GM21576 (cell line): Measurements from ENCODE around the gene C1QTNF5.
A peak's percentile ranks its signal among the peaks of the same experiment; 100 is the strongest.

Experiments
- ATAC-seq: cut with Tn5 transposase; IDR thresholded peaks from one replicate; pipeline ENCODE4 v1.9.1; 2021; ENCODE audit warnings: mild to moderate bottlenecking, moderate library complexity; ENCODE audit not compliant: unreplicated experiment

C1QTNF5 gene

DNA sequence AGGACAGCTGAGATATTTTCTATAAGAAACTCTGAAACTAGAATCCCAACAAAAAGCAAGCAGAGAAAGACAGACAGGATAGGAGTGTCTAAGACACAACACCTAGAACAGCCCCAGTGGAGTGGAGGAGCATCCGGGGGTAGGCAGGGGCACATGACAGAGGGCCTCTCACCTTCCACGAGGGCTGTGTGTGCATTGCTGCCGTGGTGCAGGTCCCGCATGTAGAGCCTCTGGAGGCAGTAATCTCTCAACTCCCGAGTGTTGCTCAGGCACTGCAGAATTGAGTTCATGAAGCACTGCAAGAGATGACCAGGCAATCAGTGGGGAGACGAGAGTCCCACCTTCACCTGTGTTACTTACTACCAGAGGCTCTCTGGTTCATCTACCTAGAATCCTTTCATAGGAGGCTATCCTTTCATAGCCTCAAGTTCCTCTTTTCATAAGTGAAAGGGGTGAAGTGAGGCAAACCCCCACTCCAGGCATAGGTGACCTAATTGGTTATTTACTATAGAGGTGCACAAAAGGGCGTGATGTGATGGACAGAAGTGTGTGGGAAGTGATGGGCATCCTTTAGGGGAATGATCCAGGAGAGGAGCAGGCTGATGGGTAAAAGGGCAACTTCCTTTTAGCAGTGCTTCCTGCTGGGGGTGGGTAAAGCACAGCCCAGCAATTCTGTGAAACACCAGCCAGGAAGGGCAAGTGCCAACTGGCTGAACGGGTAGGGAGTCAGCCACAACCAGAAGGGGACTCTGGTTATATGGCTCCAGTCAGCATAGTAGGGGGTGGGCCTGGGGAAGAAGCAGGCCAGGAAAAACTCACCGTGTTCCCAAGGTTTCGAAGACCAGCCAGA lies 18.9 kb upstream of the C1QTNF5 start:
- no peak for ATAC-seq

GRCh38 chr11:119357074-119357473 lies 16.4 kb upstream of the C1QTNF5 start:
- ATAC-seq, result no peak

DNA sequence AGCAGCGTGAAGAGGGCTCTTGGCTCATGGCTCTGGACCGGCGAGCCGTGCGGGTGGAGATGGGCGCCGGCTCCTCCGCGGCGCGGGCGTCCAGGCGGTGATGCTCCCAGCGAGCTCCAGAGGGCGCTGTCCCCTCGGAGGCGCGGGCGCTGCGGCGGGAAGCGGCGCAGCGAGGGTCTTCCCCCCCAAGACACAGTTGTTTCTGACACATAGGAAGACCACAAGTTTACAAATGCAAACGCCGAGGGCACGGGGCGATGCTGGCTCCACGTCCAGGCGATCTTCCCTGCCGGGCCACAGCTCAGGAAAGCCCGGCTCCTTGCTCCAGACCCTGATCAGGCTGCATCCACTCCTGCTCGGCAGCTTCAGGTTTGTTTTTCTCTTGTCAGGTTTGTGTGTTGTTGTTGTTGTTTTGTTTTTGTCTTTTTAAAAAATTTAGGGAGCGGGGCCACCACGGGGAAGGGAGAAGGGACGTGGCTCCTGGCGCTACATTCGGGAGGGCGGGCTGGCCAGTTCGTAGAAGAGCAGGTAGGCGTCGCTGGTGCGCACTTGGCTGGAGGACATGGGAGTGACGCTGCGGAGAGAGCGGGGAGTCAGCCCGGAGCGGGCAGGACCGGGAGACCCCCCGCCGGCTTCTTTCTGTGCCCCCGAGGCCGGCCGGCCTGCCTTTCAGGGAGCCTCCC lies 15.8 kb upstream of the C1QTNF5 start:
- peak; percentile 68 for ATAC-seq

DNA sequence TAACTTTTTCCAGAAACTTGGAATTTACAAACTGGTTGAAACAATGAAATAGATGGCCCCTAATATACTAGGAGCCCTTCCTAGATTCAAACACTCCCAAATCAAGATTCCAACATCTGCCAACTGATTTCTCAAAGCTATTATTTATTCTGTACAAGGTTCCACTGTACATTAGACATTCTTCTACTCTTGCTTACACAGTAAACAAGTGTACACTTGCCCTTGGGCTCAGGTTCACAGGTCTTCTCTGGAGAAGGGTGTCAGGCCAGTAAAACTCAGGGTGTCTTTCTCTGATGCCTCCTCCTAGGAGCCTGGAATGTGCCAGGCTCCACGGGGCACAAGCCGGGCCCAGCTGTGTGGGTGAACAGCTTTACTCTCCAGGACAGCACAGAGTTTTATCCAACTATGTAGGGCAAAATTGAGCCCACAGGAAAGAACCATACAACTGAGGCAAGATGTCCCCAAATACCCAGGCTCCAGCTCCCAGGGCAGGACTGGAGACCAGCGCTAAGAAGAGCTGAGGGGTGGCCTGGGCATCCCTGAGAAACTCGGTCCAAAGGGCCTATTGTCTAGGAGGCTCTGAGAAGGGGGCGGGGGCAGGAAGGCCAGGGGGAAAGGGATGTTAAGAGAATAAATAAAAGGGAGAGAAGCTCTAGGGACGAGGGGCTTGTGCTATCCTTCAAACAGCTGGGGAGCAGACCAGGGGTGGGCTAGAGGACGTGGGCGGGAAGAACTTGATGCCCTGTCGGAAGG lies 14.6 kb upstream of the C1QTNF5 start:
- no peak for ATAC-seq

GRCh38 chr11:119352857-119353260 lies 12.2 kb upstream of the C1QTNF5 start:
- ATAC-seq, result no peak

GRCh38 chr11:119351232-119351631 lies 10.5 kb upstream of the C1QTNF5 start:
- no peak for ATAC-seq

DNA sequence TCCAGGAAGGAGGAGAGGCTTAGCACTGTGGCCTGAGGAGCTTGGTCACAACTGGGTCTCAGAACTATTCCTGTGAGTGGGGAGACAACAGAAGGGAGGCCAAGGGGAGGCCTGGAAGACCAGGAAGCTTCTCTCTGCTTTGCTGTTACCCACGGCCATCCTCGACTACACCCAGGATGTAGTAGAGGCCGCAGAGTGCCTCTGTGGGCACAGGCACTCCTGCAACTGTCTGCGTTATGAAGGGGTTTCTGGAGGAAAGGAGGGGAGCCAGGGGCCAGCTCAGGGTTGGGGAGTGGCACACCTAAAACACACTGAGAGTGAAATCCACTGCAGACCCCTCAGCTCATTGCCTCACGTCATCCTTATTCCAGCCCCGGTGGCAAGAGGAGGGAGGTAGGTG lies 9.6 kb upstream of the C1QTNF5 start:
- no peak for ATAC-seq

- no peak for ATAC-seq
These were observed 7.4 kb upstream of the C1QTNF5 start for GRCh38 chr11:119347940-119348605.

- no peak for ATAC-seq
These were observed 6.6 kb upstream of the C1QTNF5 start for GRCh38 chr11:119347242-119347641.

DNA sequence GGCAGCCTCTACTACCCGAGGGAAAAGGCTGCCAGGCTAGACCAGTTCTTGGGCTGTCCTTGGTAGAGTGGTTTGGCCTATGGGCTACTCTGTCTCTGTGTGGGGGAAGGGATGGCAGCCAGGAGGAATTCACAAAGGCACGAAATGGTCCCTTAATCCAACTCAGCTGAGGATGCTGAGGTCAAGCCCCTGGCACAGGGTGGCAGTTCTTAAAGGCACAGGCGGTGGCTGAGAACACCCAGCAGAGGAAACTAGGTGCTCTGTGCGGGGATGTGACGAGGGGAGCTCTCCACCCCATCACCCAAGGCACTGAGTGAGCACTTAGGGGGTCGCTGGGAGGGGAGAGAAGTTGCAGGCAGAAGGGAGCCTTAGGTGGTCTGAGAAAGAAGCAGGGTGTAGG lies 5.9 kb upstream of the C1QTNF5 start, which contains the start of gene MFRP:
Gene MFRP (minus strand): TSS at position 101 of the 400 bp plus-strand sequence. CDS start 192 bp downstream, outside the sequence.
- no peak for ATAC-seq

DNA sequence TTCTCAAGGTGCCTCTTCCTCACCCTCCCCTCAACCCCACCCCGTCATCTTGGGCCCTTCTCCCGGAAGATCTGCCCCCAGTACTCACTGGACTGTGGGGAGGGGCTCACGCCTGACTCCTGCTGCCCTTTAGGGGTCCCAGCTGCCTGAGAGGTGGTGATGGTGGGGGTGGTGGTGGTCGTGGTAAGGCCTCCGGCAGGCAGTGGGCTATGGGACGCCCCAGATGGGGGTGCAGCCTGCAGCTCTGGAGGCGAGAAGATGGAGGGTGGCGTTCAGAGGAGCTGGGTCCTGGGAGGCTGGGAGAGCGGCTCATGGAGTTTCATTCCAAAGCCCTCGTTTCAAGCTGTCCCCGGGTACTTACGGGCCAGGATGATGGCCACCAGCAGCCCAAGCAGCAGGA lies 5.0 kb upstream of the C1QTNF5 start:
- no peak for ATAC-seq

- ATAC-seq, result no peak
These were observed 3.8 kb upstream of the C1QTNF5 start for GRCh38 chr11:119344291-119345010.

DNA sequence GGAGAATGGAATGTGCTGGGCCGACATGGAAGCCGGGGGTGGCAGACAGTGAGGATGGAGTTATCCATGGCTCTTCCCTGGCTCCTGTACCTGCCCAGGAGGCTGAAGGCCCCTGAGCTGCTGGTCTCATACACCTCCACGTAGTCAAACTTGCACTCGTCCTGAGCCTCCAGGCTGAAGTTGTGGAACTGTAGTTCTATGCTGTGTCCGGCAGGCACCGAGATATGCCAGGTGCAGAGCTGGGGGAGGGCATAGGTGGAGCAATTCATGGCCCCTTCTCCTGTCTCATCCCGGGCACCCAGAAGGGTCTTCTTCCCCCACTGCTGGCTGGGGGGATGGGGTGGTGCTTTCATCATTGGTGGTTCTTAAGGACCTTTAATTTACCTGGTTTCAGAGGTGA lies 3.0 kb upstream of the C1QTNF5 start:
- no peak for ATAC-seq

DNA sequence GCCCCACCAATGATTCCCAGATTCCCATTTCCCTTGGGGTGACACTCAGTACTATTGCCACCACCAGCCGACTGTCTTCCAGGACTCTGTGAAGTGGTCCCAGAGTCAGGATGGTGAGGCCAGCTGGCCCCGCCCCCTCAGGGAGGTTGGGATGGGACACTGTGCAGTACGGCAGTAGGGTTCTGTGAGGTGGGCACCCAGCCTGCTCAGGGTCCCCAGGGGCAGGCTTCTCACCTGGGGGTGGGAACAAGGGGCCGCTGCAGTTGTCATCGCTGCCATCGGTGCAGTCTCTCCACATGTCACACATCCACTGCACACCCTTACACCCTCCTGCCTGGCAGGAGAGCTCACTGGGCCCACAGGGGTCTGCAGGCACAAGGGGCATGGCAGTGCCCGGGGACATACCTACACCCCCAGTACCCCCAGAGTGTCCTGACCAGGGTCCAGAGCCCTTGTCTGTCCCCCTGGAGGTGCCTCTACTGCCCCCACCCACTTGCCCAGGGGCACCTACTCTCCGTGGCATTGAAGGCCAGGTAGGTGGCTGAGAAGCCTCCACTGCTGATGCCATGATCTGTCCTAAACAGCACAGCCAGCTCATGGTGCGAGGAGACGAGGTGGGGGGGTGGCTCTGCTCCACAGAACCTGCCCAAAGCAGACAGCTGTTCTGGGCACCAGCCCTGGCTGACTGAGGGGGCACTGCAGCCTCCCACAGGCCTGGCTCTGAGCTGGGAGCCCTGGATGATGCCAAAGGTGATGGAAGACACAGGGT lies 1.9 kb upstream of the C1QTNF5 start:
- no peak for ATAC-seq

GRCh38 chr11:119342023-119342300 lies 1.3 kb upstream of the C1QTNF5 start:
- ATAC-seq, result no peak

DNA sequence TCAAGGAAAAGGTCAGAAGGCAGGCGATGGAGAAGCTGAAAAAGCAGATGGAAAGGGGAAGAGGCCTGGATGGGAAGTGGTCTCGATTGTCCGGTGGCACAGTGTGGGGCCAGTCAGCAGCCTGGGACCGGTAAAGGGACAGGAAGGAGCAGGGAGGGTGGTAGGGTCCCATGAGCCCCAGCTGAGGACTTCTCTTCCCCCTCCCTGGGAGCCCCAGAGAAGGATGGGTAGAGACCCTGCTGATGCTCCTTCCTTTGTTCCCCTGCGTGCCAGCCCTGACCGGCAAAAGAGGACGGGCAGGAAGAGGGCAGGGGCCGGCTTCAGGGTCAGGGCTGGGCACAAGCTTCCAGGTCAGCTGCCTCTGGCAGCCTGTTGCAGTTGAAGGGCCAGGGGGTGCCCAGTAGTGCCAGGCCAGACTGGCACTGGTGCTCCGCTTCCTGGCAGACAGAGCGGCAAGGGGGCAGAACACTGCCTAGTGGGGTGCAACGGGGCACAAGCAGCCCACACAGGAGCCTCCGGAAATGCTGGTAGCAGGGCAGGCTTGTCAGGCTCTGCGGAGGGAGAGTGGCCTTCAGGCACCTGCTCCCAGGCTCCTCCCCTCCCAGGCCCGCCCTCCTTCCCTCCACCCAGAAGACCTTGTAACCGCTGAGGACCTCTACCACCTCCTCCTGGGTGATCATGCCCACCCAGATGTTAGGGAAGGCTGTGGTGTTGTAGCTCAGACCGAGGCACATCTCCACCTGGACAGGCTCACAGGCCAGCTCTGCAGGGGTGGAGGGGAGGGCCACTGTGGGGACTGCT lies 739 bp upstream of the C1QTNF5 start:
- ATAC-seq, result no peak

DNA sequence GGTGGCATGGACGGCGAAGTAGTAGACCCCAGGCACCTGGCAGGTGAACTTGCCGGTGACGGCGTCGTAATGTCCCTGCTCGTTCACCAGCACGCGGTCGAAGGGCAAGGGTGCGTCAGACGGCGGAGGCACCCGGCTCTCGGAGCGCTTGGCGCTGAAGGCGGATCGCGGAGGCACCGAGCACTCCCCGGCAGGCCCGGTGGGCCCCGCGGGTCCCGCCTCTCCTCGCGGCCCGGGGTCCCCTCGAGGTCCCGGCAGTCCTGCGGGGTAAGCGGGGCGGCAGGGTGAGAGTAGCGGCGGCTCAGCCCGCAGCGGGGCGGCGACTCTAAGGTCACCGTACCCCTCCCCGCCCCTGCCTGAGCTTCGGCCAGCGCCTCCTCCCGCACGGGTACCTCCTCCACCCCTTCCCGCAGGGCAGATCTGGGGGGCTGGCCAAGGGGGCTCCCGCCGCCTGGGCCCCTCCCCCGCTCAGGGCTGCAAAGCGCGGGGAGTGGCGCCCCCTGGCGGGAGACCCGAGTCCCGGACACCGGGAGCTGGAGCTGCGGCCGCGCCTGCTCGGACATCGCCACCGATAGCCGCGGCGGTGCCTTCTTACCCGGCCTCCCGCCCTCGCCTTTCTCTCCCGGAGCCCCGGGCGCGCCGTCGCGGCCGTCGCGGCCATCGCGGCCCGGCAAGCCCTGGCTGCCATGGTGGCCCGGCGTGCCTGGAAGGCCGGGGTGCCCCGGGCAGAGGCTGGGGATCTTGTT lies 921 bp downstream of the C1QTNF5 start:
- ATAC-seq, result no peak

GRCh38 chr11:119338965-119339588 lies 1.6 kb downstream of the C1QTNF5 start:
- ATAC-seq, result no peak
